Sigmoid colon (tissue), 7 donors: ENCODE data around the gene GUK1. TPM values are rescaled to one million over a fixed set of nuclear protein-coding genes. Genes with fewer than 3 reads are reported as not detected.

Source experiments
- DNase-seq: peaks from one replicate; pipeline ENCODE4 v3.0.0-alpha.2; 2019
- H3K27ac ChIP-seq, 4 donors: fragments of 200-600 bp; sonication (generic); one replicate each; pipeline ENCODE4 v1.5.1; 2016 to 2019; ENCODE audit warnings: mild to moderate bottlenecking in 1 of 4
- H3K27me3 ChIP-seq, 3 donors: fragments of 200-600 bp; sonication (generic); one replicate each; pipeline ENCODE4 v1.5.1; 2019; ENCODE audit warnings: mild to moderate bottlenecking in 1 of 3
- H3K36me3 ChIP-seq, 4 donors: fragments of 200-600 bp; sonication (generic); one replicate each; pipeline ENCODE4 v1.5.1; 2016 to 2019
- H3K4me1 ChIP-seq, 4 donors: fragments of 200-600 bp; sonication (generic); one replicate each; pipeline ENCODE4 v1.5.1; 2017 to 2019
- H3K4me3 ChIP-seq, 4 donors: fragments of 200-600 bp; sonication (generic); one replicate each; pipeline ENCODE4 v1.5.1; 2017 to 2019; ENCODE audit warnings: mild to moderate bottlenecking in 2 of 4, moderate library complexity in 1 of 4
- H3K9me3 ChIP-seq, 4 donors: fragments of 200-600 bp in 3 of 4; sonication (generic) in 3 of 4; one replicate each; pipeline versions ENCODE4 v1.5.1 to v1.6.1; 2013 to 2019
- CTCF ChIP-seq, 4 experiments: fragments of 450-650 bp in 3 of 4; fragments of 200-600 bp in 1 of 4; IDR thresholded peaks; one replicate each; pipeline ENCODE4 v1.5.1; 2016 to 2019; ENCODE audit warnings: antibody characterized with exemption in 4 of 4, mild to moderate bottlenecking in 3 of 4, moderate library complexity in 2 of 4
- EP300 ChIP-seq, 4 donors: sonication (generic); formaldehyde crosslinking; IDR thresholded peaks; one replicate each; pipeline ENCODE4 v1.6.1; 2017; ENCODE audit warnings: antibody characterized with exemption in 4 of 4
- POLR2A ChIP-seq, 2 donors: fragments of 450-650 bp; IDR thresholded peaks; one replicate each; pipeline ENCODE4 v1.6.1; 2016; ENCODE audit warnings: antibody characterized with exemption in 2 of 2, mild to moderate bottlenecking in 2 of 2, moderate library complexity in 2 of 2
- POLR2AphosphoS5 ChIP-seq, 4 donors: sonication (generic); formaldehyde crosslinking; IDR thresholded peaks; one replicate each; pipeline ENCODE4 v1.6.1; 2017; ENCODE audit warnings: antibody characterized with exemption in 4 of 4
- WGBS, 2 donors: extraction: QIAGEN DNeasy Blood & Tissue Kit; methylation state at CpG; one replicate each; pipeline ENCODE4 v1.1.7; 2013; 5-methylcytosine and 5-hydroxymethylcytosine counted together
- intact Hi-C: fragments of 100-400 bp; cut with DNase I; formaldehyde crosslinking; loops from one replicate; pipeline ENCODE4 v1.15.1; 2023
- polyA plus RNA-seq, 3 donors: library from polyadenylated mRNA; stranded (reverse); fragments of 200-250 nt; gene quantifications; one replicate each; pipeline ENCODE4 v1.2.3, GENCODE V29; 2013
- total RNA-seq, 4 donors: library from RNA; depleted of rRNA; stranded (reverse); fragments of >200 nt; gene quantifications; one replicate each; pipeline ENCODE4 v1.1.0, GENCODE V29; 2016
- donor health status: healthy with polysubstance abuse.
- donor health status: Bipolar disorder and iron deficiency.
- donor health status: healthy.

Gene GUK1
- total and polyA plus RNA-seq, 7 donors: 225 to 668 (median 366) TPM

DNA sequence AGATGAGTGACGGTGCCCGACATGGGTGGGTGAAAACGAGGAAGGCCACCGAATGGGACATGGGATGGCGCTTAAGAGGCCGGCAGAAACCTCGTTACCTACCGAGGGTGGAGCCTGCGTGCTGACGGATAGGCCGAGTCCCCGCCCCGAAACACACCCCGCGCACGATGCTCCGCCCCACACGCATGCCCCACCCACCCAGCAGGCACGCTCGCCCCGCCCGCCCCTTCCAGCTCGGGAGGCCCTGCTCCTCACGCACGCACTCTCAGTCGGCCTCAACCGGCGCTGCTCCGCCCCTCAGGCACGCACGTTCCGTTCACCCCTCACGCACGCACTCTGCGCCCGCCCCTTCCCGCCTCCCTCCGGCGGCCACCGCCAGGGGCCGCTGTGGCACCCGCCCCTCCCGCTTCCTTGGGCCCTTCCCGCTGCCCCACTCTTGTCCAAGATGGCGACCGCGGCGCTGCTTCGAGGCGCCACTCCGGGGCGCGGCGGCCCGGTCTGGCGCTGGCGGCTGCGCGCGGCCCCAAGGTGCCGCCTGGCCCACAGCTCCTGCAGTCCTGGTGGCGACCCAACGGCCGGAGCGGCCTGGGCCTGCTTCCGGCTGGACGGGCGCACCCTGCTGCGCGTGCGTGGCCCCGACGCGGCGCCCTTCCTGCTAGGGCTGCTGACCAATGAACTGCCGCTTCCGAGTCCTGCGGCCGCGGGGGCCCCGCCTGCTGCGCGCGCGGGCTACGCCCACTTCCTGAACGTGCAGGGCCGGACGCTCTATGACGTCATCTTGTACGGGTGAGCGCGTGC is 25.5 kb downstream of the GUK1 start, which contains the start of gene IBA57:
Gene IBA57, plus strand, starts transcription at position 433 of the 798 bp plus-strand sequence. Its CDS starts 13 bp downstream, at position 446.
- H3K27me3 ChIP-seq: peaks cover 3 to 23% (median 10%) of the 10 kb centered on the region in 3 donors
- H3K4me1 ChIP-seq: peaks cover 0 to 30% (median 24%) of the 10 kb centered on the region in 4 donors
- TF ChIP-seq POLR2A (IDR thresholded peaks at IDR 0.05) (no peak), EP300 (IDR thresholded peaks at IDR 0.05) (peak in 2 of 4 donors; percentile 84 to 99), POLR2AphosphoS5 (IDR thresholded peaks at IDR 0.05) (peak; percentile 80 to 93 (median 87)), CTCF (IDR thresholded peaks at IDR 0.05) (peak; percentile 64 to 92 (median 80))
- peak; percentile 100 for DNase-seq
- H3K27ac ChIP-seq: peak within 1 kb of the TSS; percentile 94 to 100 (median 98)
- intact Hi-C loops: loop anchor here (1.0 to 10.0 kb wide), 5 partner anchors 24 to 281 kb away; partner anchors contain the start of genes ARF1 and C1orf35
- H3K4me3 ChIP-seq: peak within 1 kb of the TSS; percentile 69 to 83 (median 78)
- WGBS, 2 donors: 0 to 1% methylated on average over 93 of the region's 93 CpGs
- no peaks in the 10 kb centered on the region for H3K9me3 ChIP-seq
- no peaks in the 10 kb centered on the region for H3K36me3 ChIP-seq

DNA sequence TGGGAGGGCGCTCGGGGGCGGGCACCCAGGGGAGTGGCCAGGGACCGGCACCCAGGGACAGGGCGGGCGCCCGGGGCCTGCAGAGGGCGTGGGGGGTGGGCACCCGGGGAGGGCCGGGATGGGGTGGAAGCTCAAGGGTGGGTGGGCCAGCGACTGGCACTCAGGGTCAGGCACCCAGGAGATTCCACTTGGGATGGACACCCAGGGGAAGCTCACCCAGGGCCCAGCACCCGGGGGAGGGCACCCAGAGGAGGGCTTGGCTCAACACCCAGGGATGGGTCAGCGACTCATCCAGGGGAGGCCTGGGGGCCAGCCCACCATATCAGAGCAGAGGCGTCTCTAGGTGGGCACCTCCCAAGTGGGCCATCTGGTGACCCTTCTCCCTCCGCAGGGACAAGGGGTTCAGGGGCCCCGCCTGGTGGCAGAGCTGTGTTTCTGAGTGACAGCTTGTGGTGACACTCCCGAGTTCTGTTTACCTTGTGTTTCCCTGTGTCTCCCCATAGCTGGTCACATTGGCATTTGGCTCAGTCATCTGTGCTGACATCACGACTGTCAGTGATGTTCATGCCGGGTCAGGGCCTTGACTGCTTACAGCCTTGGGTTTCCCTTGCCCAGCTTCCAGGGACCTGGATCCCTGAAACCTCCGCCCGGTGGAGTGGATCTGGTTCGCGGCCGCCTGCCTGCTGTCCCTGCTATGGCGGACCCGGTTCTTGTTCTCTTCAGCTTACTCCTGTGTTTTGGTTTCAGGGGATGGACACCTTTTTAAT is 26.3 kb downstream of the GUK1 start:
- 7 to 18% methylated on average over 26 of the region's 26 CpGs for WGBS, 2 donors
- peak overlapping the region; percentile 94 to 100 (median 98) for H3K27ac ChIP-seq
- peak; percentile 87 for DNase-seq
- H3K4me3 ChIP-seq: peak overlapping the region; percentile 69 to 83 (median 78)
- no peak for TF ChIP-seq EP300 (IDR thresholded peaks at IDR 0.05)
- peak in 1 of 2 donors; percentile 12 for TF ChIP-seq POLR2A (IDR thresholded peaks at IDR 0.05)
- peak in 2 of 4 donors; percentile 39 to 85 for TF ChIP-seq POLR2AphosphoS5 (IDR thresholded peaks at IDR 0.05)
- TF ChIP-seq CTCF (IDR thresholded peaks at IDR 0.05): peak in 3 of 4 experiments; percentile 33 to 41 (median 41)
- intact Hi-C loops: loop anchor here (2.0 to 10.0 kb wide), 4 partner anchors 34 to 282 kb away; partner anchors contain the start of genes ARF1 and C1orf35
- peaks cover 0 to 30% (median 24%) of the 10 kb centered on the region in 4 donors for H3K4me1 ChIP-seq
- peaks cover 3 to 23% (median 10%) of the 10 kb centered on the region in 3 donors for H3K27me3 ChIP-seq
- H3K9me3 ChIP-seq: no peaks in the 10 kb centered on the region
- H3K36me3 ChIP-seq: no peaks in the 10 kb centered on the region

- no peak for DNase-seq
- no peaks in the 10 kb centered on the region for H3K9me3 ChIP-seq
- H3K27me3 ChIP-seq: peaks cover 0 to 6% (median 0%) of the 10 kb centered on the region in 3 donors
- peaks cover 0 to 20% (median 15%) of the 10 kb centered on the region in 4 donors for H3K4me1 ChIP-seq
- intact Hi-C loops: loop anchor here (5.0 to 10.0 kb wide), 2 partner anchors 36 to 284 kb away; no protein-coding TSS in a partner anchor
- no peak for TF ChIP-seq POLR2A (IDR thresholded peaks at IDR 0.05)
- no peak for TF ChIP-seq EP300 (IDR thresholded peaks at IDR 0.05)
- no peak for TF ChIP-seq POLR2AphosphoS5 (IDR thresholded peaks at IDR 0.05)
- TF ChIP-seq CTCF (IDR thresholded peaks at IDR 0.05): no peak
- WGBS, 2 donors: 84 to 88% methylated on average over 12 of the region's 12 CpGs
- no peak overlapping the region for H3K27ac ChIP-seq
- H3K4me3 ChIP-seq: no peak overlapping the region
- no peaks in the 10 kb centered on the region for H3K36me3 ChIP-seq
Measured at GRCh38 chr1:228168563-228169270, 28.6 kb downstream of the GUK1 start.

DNA sequence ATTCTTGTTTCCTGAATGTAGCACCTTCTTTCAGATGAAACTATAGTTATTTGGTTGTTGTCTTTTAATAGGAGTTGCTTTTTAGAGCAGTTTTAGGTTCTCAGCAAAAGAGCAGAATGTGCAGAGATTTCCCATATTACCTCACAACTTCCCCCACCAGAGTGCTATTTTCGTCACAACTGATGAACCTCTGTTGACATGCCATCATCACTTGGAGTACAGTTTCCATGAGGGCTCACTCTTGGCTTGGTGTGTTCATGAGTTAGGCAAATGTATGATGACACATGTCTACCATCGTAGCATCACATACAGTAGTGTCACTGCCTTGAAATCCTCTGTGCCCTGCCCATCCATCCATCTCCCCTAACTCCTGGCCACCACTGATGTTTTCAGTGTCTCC is 29.3 kb downstream of the GUK1 start:
- WGBS, 2 donors: 84 to 91% methylated on average over 2 of the region's 2 CpGs
- no peaks in the 10 kb centered on the region for H3K9me3 ChIP-seq
- intact Hi-C loops: loop anchor here (5.0 to 10.0 kb wide), 2 partner anchors 37 to 285 kb away; no protein-coding TSS in a partner anchor

More for the DNA sequence above, 29.3 kb downstream of the GUK1 start:
- peaks cover 0 to 22% (median 16%) of the 10 kb centered on the region in 4 donors for H3K4me1 ChIP-seq
- no peaks in the 10 kb centered on the region for H3K36me3 ChIP-seq
- no peak overlapping the region for H3K4me3 ChIP-seq
- H3K27ac ChIP-seq: no peak overlapping the region
- no peak for DNase-seq
- H3K27me3 ChIP-seq: no peaks in the 10 kb centered on the region
- TF ChIP-seq POLR2A (IDR thresholded peaks at IDR 0.05) (no peak), CTCF (IDR thresholded peaks at IDR 0.05) (no peak), POLR2AphosphoS5 (IDR thresholded peaks at IDR 0.05) (no peak), EP300 (IDR thresholded peaks at IDR 0.05) (no peak)
